ENCODE measurements around the gene GPC3.

The GPC3 gene

DNA sequence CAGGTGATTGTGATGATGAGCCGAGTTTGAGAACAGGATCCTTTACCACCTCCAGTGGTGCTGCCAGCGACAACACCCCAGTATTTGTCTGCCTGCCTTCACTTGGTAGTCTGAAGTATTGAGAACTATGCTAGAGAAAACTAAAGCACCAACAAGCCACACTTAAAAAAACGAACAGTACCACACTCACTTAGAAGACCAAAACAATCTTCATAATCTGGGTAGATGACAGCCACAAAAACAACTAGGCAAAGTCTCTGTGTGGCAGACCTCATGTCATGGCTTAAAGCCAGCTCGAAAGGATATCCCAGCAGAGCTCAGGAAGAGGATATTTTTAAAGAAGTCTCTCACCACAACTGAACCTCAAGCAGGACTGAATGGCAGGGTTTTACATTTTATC, 236.0 kb downstream of the GPC3 start:
- intact Hi-C loops (cut with DNase I; ENCODE audit: low total_unique reads): no loop called here

DNA sequence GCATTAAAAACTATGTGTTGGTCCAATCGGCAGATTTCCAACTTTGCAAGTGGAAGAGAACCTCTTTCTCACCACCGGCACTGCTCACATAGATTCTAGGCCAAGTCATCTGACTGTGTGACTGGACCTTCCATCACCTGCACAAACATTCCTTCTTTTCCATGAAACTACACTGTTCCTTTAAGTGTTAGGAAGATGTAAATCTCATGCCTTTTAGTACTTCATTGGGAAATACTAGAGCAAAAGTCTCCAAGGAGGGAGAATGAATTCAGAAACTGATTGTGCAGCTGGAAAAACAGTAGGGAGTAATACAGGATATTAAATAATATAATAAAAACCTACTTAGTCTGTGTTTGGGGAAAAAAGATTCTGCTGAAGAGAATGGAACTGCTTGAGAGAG, 238.2 kb downstream of the GPC3 start:
- TF ChIP-seq, protein P1, sequence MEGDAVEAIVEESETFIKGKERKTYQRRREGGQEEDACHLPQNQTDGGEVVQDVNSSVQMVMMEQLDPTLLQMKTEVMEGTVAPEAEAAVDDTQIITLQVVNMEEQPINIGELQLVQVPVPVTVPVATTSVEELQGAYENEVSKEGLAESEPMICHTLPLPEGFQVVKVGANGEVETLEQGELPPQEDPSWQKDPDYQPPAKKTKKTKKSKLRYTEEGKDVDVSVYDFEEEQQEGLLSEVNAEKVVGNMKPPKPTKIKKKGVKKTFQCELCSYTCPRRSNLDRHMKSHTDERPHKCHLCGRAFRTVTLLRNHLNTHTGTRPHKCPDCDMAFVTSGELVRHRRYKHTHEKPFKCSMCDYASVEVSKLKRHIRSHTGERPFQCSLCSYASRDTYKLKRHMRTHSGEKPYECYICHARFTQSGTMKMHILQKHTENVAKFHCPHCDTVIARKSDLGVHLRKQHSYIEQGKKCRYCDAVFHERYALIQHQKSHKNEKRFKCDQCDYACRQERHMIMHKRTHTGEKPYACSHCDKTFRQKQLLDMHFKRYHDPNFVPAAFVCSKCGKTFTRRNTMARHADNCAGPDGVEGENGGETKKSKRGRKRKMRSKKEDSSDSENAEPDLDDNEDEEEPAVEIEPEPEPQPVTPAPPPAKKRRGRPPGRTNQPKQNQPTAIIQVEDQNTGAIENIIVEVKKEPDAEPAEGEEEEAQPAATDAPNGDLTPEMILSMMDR (IDR thresholded peaks at IDR 0.05): no peak
- Histone ChIP-seq H3K4me1 (no peaks in the 10 kb centered on the region), H3K27me3 (no peaks in the 10 kb centered on the region), H3K4me3 (no peak overlapping the region), H3K9me3 (no peaks in the 10 kb centered on the region), H3K36me3 (no peaks in the 10 kb centered on the region), H3K27ac (no peak overlapping the region)
- intact Hi-C loops (cut with DNase I; ENCODE audit: low total_unique reads): no loop called here
- DNase-seq: no peak

More for the DNA sequence above, 236.0 kb downstream of the GPC3 start:
- Histone ChIP-seq H3K4me1 (no peaks in the 10 kb centered on the region), H3K4me3 (no peak overlapping the region), H3K27me3 (no peaks in the 10 kb centered on the region), H3K36me3 (no peaks in the 10 kb centered on the region), H3K27ac (no peak overlapping the region), H3K9me3 (no peaks in the 10 kb centered on the region)
- TF ChIP-seq, protein P1 (IDR thresholded peaks at IDR 0.05): no peak
- DNase-seq: no peak

DNA sequence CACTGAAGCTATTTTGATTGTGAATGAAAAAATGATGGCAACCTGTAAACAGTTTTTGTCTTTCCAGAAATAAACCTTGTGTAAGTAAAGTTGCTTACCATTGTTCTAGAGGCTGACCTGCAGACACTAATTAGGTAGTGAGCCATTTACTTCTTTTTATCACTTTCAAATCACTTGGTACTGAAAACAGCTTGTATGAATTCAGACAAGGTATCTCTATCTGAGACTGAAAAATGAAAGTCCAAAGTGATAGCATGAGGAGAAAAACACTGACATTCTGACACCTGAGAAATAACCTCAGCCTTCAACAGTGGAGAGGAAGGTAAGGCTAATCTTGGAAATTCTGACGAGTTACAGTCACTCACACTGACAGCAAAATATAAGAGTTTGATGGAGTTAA, 238.8 kb downstream of the GPC3 start:
- Histone ChIP-seq H3K36me3 (no peaks in the 10 kb centered on the region), H3K27me3 (no peaks in the 10 kb centered on the region), H3K27ac (no peak overlapping the region), H3K4me3 (no peak overlapping the region), H3K9me3 (no peaks in the 10 kb centered on the region), H3K4me1 (no peaks in the 10 kb centered on the region)
- no peak for DNase-seq
- TF ChIP-seq, protein P1 (IDR thresholded peaks at IDR 0.05): no peak
- intact Hi-C loops (cut with DNase I; ENCODE audit: low total_unique reads): no loop called here

DNA sequence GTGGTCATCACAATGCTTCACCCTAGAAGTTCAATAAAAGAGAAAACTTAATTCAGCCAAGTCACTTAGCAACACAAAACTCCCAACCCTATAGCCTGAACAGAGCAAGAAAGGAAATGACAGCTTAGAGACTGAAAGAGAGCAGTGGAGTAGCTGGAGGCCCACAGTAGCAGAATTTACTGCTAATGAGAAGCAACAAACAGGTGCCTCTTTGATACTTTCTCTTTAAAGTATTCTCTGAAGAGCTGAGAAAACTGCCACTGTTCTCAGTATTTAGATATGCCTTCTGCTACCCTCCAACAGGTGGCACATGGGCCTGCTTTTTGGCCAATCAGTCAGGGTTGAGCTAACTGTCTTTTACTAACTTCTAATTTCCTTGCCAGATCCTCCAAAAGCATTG, 240.0 kb downstream of the GPC3 start:
- no peak for DNase-seq
- H3K9me3 ChIP-seq: no peaks in the 10 kb centered on the region
- no peaks in the 10 kb centered on the region for H3K27me3 ChIP-seq
- no peak overlapping the region for H3K4me3 ChIP-seq
- no peaks in the 10 kb centered on the region for H3K4me1 ChIP-seq
- no peaks in the 10 kb centered on the region for H3K36me3 ChIP-seq
- intact Hi-C loops (cut with DNase I; ENCODE audit: low total_unique reads): no loop called here
- no peak overlapping the region for H3K27ac ChIP-seq
- TF ChIP-seq, protein P1 (IDR thresholded peaks at IDR 0.05): no peak

DNA sequence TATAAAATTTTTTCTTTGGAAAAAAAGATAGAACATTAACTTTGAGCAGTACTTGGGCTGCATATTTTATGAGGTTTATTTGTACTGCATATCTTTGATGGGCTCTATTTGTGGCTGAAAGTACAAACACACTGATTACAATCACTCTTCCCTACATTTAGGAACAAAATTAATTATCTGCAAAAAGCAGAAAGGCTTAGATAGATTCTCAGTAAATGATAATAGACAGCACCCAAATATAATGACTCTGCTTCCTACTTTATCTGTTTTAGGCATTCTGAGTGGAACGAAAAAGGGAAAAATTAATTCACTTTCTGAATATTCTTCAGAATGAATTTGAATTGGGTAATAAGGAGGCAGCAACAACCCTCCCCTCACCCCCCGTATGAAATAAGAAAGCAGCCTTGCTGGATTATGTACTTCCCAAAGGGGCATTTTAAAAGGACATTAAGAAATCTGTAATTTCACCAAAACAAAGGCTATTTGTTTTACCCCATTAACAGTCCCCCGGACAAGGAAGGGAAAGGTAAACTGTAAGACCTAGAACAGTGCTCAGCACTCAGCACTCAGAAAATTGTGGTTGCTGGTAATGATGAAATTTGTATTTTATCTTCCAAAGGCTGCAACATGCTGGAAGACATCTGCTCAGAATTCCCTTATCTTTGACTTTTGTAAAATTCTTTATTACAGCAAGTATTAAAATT, 242.6 kb downstream of the GPC3 start:
- H3K4me3 ChIP-seq: no peak overlapping the region
- DNase-seq: no peak
- H3K36me3 ChIP-seq: no peaks in the 10 kb centered on the region
- no peaks in the 10 kb centered on the region for H3K4me1 ChIP-seq
- no peaks in the 10 kb centered on the region for H3K9me3 ChIP-seq
- intact Hi-C loops (cut with DNase I; ENCODE audit: low total_unique reads): no loop called here
- no peaks in the 10 kb centered on the region for H3K27me3 ChIP-seq
- no peak overlapping the region for H3K27ac ChIP-seq
- TF ChIP-seq, protein P1 (IDR thresholded peaks at IDR 0.05): no peak

DNA sequence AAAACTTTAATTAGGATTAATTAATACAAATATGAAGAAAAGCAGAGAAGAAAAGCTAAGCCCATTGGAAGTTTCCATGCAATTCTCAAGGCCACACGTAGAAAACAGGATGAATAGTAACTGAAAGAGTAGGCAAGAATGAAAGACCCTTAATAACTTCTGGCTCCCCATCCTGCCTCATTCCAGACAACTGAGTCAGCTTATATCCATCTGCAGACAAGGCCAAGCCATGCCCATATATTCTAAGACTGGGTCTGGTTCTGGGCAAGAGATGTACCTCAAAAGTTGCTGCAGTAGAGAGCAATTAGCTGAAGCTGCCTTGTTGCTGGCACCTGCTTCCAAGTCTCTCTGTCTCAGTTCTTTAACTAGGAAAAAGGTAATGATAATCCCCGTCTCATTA, 244.1 kb downstream of the GPC3 start:
- Histone ChIP-seq H3K4me1 (no peaks in the 10 kb centered on the region), H3K9me3 (no peaks in the 10 kb centered on the region), H3K4me3 (no peak overlapping the region), H3K36me3 (no peaks in the 10 kb centered on the region), H3K27me3 (no peaks in the 10 kb centered on the region), H3K27ac (no peak overlapping the region)
- TF ChIP-seq, protein P1 (IDR thresholded peaks at IDR 0.05): no peak
- no peak for DNase-seq
- intact Hi-C loops (cut with DNase I; ENCODE audit: low total_unique reads): no loop called here
